ENCODE measurements around the gene GMDS. TPM values are rescaled to one million over a fixed set of nuclear protein-coding genes. Genes with fewer than 3 reads are reported as not detected.

The GMDS gene
- total RNA-seq, 2 experiments from 2014 or later = 13.9 to 16.4 TPM

DNA sequence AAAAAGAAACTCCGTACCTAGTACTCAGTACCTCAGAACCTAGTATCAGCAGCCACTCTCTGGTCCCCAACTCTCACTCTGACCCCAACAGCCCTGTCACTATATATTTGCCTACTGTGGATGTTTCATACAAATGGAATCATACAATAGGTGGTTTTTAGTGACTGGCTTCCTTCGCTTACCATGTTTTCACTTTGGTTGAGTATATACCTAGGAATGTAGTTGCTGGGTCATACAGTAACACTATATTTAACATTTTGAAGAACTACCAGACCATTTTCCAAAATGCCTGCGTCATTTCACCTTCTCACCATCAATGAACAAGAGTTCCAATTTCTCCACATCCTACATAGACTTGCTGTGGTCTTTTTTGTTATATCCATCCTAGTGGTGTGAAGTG, 283.2 kb downstream of the GMDS start:
- peaks cover 15% of the 10 kb centered on the region for H3K36me3 Mint-ChIP-seq (ENCODE audit: low read depth)
- intact Hi-C loops (cut with DNase I, micrococcal nuclease) = no loop called here
- DNase-seq (no peak), ATAC-seq (ENCODE audit: poor library complexity) (no peak)
- Histone ChIP-seq H3K9me3 (ENCODE audit: control insufficient read depth in 1 of 2, insufficient read depth in 1 of 2, low read length in 2 of 2) (peaks cover 0 to 4% of the 10 kb centered on the region in 2 experiments), H3K27ac (ENCODE audit: low read depth in 1 of 2, low read length in 2 of 2) (no peak overlapping the region), H3K36me3 (ENCODE audit: insufficient read depth, low read length) (peaks cover 5% of the 10 kb centered on the region), H3K4me3 (ENCODE audit: low read length) (no peak overlapping the region), H3K4me1 (ENCODE audit: insufficient read depth, low read length) (no peaks in the 10 kb centered on the region), H3K27me3 (ENCODE audit: control insufficient read depth in 1 of 2, insufficient read depth in 2 of 2, low read length in 2 of 2) (no peaks in the 10 kb centered on the region)
- no peak overlapping the region for H3K27ac Mint-ChIP-seq
- ChIA-PET POLR2A (no interaction called here), CTCF (no interaction called here)
- peaks cover 2% of the 10 kb centered on the region for H3K9me3 Mint-ChIP-seq
- H3K4me1 Mint-ChIP-seq (ENCODE audit: low read depth) = no peaks in the 10 kb centered on the region
- H3K27me3 Mint-ChIP-seq = no peaks in the 10 kb centered on the region
- H3K4me3 Mint-ChIP-seq = no peak overlapping the region
- TF ChIP-seq, protein P1, sequence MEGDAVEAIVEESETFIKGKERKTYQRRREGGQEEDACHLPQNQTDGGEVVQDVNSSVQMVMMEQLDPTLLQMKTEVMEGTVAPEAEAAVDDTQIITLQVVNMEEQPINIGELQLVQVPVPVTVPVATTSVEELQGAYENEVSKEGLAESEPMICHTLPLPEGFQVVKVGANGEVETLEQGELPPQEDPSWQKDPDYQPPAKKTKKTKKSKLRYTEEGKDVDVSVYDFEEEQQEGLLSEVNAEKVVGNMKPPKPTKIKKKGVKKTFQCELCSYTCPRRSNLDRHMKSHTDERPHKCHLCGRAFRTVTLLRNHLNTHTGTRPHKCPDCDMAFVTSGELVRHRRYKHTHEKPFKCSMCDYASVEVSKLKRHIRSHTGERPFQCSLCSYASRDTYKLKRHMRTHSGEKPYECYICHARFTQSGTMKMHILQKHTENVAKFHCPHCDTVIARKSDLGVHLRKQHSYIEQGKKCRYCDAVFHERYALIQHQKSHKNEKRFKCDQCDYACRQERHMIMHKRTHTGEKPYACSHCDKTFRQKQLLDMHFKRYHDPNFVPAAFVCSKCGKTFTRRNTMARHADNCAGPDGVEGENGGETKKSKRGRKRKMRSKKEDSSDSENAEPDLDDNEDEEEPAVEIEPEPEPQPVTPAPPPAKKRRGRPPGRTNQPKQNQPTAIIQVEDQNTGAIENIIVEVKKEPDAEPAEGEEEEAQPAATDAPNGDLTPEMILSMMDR (IDR thresholded peaks at IDR 0.05) = no peak

DNA sequence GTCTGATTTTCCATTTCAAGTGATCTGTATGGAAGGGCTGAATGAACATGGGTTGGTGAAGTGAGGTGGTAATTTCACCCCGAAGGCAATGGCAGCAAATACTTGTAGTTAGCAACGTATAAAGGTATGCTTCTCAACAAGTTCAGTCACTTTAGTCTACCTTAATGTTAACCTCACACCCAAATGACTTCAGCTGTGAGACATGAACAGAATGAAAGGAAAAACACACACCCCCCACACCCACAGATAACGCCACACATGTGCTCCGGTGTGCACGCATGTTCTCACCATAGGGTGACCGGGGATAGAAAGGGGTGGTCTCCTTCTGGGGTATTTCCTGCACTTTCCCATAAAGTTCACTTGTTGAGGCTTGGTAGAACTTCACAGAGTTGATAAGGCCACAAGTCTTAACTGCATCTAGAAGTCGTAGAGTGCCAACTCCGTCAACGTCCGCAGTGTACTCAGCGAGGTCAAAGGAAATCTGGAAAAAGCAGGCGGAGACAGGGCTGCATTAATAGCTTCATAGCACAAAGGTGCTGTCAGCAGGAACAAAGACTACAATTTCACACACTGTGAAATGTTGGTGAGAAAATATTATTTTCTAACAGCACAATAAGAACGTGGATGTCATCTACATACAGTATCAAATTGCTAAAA, 284.8 kb downstream of the GMDS start:
- H3K36me3 Mint-ChIP-seq (ENCODE audit: low read depth) = peaks cover 7% of the 10 kb centered on the region
- H3K9me3 Mint-ChIP-seq = peaks cover 2% of the 10 kb centered on the region
- H3K4me1 Mint-ChIP-seq (ENCODE audit: low read depth) = no peaks in the 10 kb centered on the region
- DNase-seq (no peak), ATAC-seq (ENCODE audit: poor library complexity) (no peak)
- TF ChIP-seq, protein P1 (IDR thresholded peaks at IDR 0.05) = no peak
- Histone ChIP-seq H3K4me1 (ENCODE audit: insufficient read depth, low read length) (no peaks in the 10 kb centered on the region), H3K36me3 (ENCODE audit: insufficient read depth, low read length) (peaks cover 5% of the 10 kb centered on the region), H3K4me3 (ENCODE audit: low read length) (no peak overlapping the region), H3K9me3 (ENCODE audit: control insufficient read depth in 1 of 2, insufficient read depth in 1 of 2, low read length in 2 of 2) (peaks cover 0 to 4% of the 10 kb centered on the region in 2 experiments), H3K27me3 (ENCODE audit: control insufficient read depth in 1 of 2, insufficient read depth in 2 of 2, low read length in 2 of 2) (no peaks in the 10 kb centered on the region), H3K27ac (ENCODE audit: low read depth in 1 of 2, low read length in 2 of 2) (no peak overlapping the region)
- H3K4me3 Mint-ChIP-seq = no peak overlapping the region
- intact Hi-C loops (cut with DNase I, micrococcal nuclease) = no loop called here
- no peaks in the 10 kb centered on the region for H3K27me3 Mint-ChIP-seq
- H3K27ac Mint-ChIP-seq = no peak overlapping the region
- ChIA-PET POLR2A (no interaction called here), CTCF (no interaction called here)

DNA sequence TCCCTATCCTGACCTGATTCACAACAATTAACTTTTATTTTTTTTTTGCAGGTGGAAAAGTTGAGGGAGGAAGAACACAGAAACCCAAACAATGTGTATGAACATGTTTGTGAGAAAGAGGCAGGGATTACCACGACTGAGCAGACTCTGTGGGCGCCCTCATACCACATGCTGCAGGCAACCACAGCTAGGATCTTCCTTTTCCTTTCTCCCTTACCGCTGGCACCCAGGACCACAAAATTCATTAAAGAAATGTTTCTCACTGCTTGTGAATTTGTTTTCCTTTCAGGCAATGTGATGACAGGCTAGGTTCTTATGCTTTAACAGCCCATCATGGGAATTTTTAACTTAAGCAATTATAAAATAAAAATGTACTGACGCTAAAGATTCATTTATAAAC, 287.1 kb downstream of the GMDS start:
- Histone ChIP-seq H3K36me3 (ENCODE audit: insufficient read depth, low read length) (peaks cover 5% of the 10 kb centered on the region), H3K4me3 (ENCODE audit: low read length) (no peak overlapping the region), H3K27me3 (ENCODE audit: control insufficient read depth in 1 of 2, insufficient read depth in 2 of 2, low read length in 2 of 2) (no peaks in the 10 kb centered on the region), H3K27ac (ENCODE audit: low read depth in 1 of 2, low read length in 2 of 2) (no peak overlapping the region), H3K4me1 (ENCODE audit: insufficient read depth, low read length) (no peaks in the 10 kb centered on the region), H3K9me3 (ENCODE audit: control insufficient read depth in 1 of 2, insufficient read depth in 1 of 2, low read length in 2 of 2) (no peaks in the 10 kb centered on the region)
- H3K27me3 Mint-ChIP-seq = no peaks in the 10 kb centered on the region
- no peak for DNase-seq
- intact Hi-C loops (cut with DNase I, micrococcal nuclease) = no loop called here
- no peaks in the 10 kb centered on the region for H3K9me3 Mint-ChIP-seq
- POLR2A ChIA-PET = interaction anchor here (0.6 kb wide), 1 partner anchor 16 kb away, joined by 3 read pairs; no protein-coding TSS in a partner anchor
- ATAC-seq (ENCODE audit: poor library complexity) = no peak
- TF ChIP-seq, protein P1 (IDR thresholded peaks at IDR 0.05) = no peak
- no peak overlapping the region for H3K4me3 Mint-ChIP-seq
- H3K27ac Mint-ChIP-seq = no peak overlapping the region
- no peaks in the 10 kb centered on the region for H3K4me1 Mint-ChIP-seq (ENCODE audit: low read depth)
- peaks cover 7% of the 10 kb centered on the region for H3K36me3 Mint-ChIP-seq (ENCODE audit: low read depth)
- CTCF ChIA-PET = interaction anchor here (0.8 kb wide), 1 partner anchor 11 kb away, joined by 3 read pairs; no protein-coding TSS in a partner anchor

Measured in CD4-positive, alpha-beta T cell (primary cell).